HepG2 (cell line): ENCODE results near the gene TRMU. TPM values are rescaled to one million over a fixed set of nuclear protein-coding genes. Genes with fewer than 3 reads are reported as not detected.
A peak's percentile ranks its signal among the peaks of the same experiment; 100 is the strongest.

Source experiments
- ATAC-seq: fragments of 200-7000 bp; cut with Tn5 transposase; 3 replicates; pipeline ENCODE4 v1.9.1; 2020; ENCODE audit warnings: mild to moderate bottlenecking, moderate library complexity
- BruUV-seq: library from RNA; stranded (reverse); fragments of 400-500 nt; replicated peaks from 2 replicates; lab custom pipeline; 2021; lab: Mats Ljungman, UMichigan
- CTCF ChIA-PET: fragments of 300-600 bp; formaldehyde crosslinking; extraction: SDS; loops from one replicate; lab custom pipeline; 2021; ENCODE audit warnings: low total read pairs, inconsistent platforms, low intra/inter-chr PET ratio; lab: Yijun Ruan, JAX
- POLR2A ChIA-PET: fragments of 350-600 bp; sonication (Branson Sonifier 250); formaldehyde crosslinking; loops from one replicate; lab custom pipeline; 2020; ENCODE audit warnings: antibody characterized with exemption, inconsistent platforms; lab: Yijun Ruan, JAX
- DNase-seq: peaks from one replicate; pipeline ENCODE4 v3.0.0-alpha.2; 2015; ENCODE audit warnings: low spot score
- FAIRE-seq: peaks from 3 replicates; lab custom pipeline; 2011; peaks lifted over from hg19 to GRCh38; lab: Jason Lieb, UNC
- H2AFZ ChIP-seq: one replicate; pipeline ENCODE4 v1.6.1; 2011; ENCODE audit warnings: low read length, inconsistent platforms
- H3K27ac ChIP-seq: fragments of 300-600 bp; 3 replicates; pipeline ENCODE4 v1.8.0; 2011; ENCODE audit warnings: mixed run types, mild to moderate bottlenecking, mixed read lengths, low read length, inconsistent platforms; ENCODE audit not compliant: insufficient read depth; ENCODE audit errors: extremely low read length
- H3K27me3 ChIP-seq, 2 experiments: fragments of 200-600 bp in 1 of 2; 2 replicates in 1 of 2; 3 replicates in 1 of 2; pipeline versions ENCODE4 v1.6.0 to v1.8.0; 2011; ENCODE audit warnings: low read length in 2 of 2, mild to moderate bottlenecking in 2 of 2, moderate library complexity in 2 of 2, inconsistent platforms in 1 of 2; ENCODE audit not compliant: insufficient read depth in 2 of 2, control insufficient read depth in 1 of 2
- H3K36me3 ChIP-seq, 2 experiments: fragments of 200-600 bp in 1 of 2; replicated peaks in 1 of 2; 2 replicates in 1 of 2; 3 replicates in 1 of 2; pipeline versions ENCODE4 v1.5.1 to v1.8.0; 2011; ENCODE audit warnings: low read length in 2 of 2, inconsistent platforms in 1 of 2; ENCODE audit not compliant: insufficient read depth in 2 of 2, control insufficient read depth in 1 of 2
- H3K4me1 ChIP-seq: 2 replicates; pipeline ENCODE4 v1.5.1; 2012; ENCODE audit warnings: low read length, inconsistent platforms; ENCODE audit not compliant: insufficient read depth
- H3K4me2 ChIP-seq: 2 replicates; pipeline ENCODE4 v1.6.0; 2011; ENCODE audit warnings: low read depth, low read length, inconsistent platforms
- H3K4me3 ChIP-seq, 3 experiments: fragments of 200-600 bp in 1 of 3; sonication (generic), shearing (Covaris generic) in 1 of 3; replicated peaks in 1 of 3; 2 replicates each; pipeline ENCODE4 v1.5.1; 2011 to 2016; ENCODE audit warnings: low read length in 3 of 3, inconsistent platforms in 2 of 3, low read depth in 2 of 3, mild to moderate bottlenecking in 2 of 3, control low read depth in 1 of 3, mixed read lengths in 1 of 3; ENCODE audit not compliant: insufficient read depth in 1 of 3
- H3K79me2 ChIP-seq: one replicate; pipeline ENCODE4 v1.6.1; 2011; ENCODE audit warnings: low read length, inconsistent platforms; ENCODE audit not compliant: insufficient read depth
- H3K9ac ChIP-seq: 2 replicates; pipeline ENCODE4 v1.6.0; 2011; ENCODE audit warnings: mild to moderate bottlenecking, low read depth, low read length, inconsistent platforms; ENCODE audit not compliant: insufficient read depth
- H3K9me3 ChIP-seq: 2 replicates; pipeline ENCODE4 v1.5.1; 2012; ENCODE audit warnings: mild to moderate bottlenecking, low read length
- H4K20me1 ChIP-seq: 2 replicates; pipeline ENCODE4 v1.6.0; 2011; ENCODE audit warnings: inconsistent platforms, mild to moderate bottlenecking, low read length, moderate library complexity; ENCODE audit not compliant: insufficient read depth
- AGO2 ChIP-seq: fragments of 200-400 bp; formaldehyde crosslinking; optimal IDR thresholded peaks from 2 replicates; pipeline ENCODE3; 2017; ENCODE audit warnings: mild to moderate bottlenecking, low read depth, low read length, moderate library complexity
- RBFOX2 ChIP-seq: fragments of 200-400 bp; formaldehyde crosslinking; IDR thresholded peaks from 2 replicates; pipeline ENCODE4 v1.6.1; 2017; ENCODE audit warnings: low read depth, mild to moderate bottlenecking, low read length
- ZNF230 ChIP-seq: sonication (generic); formaldehyde crosslinking; IDR thresholded peaks from 2 replicates; pipeline ENCODE4 v1.4.0; 2020; ENCODE audit warnings: mild to moderate bottlenecking, missing genetic modification reagents
- ZNF350 ChIP-seq: sonication (generic); formaldehyde crosslinking; IDR thresholded peaks from 2 replicates; pipeline ENCODE4 v1.4.0; 2020; ENCODE audit warnings: mild to moderate bottlenecking, low read depth, missing genetic modification reagents, borderline replicate concordance
- ZNF446 ChIP-seq: sonication (generic); formaldehyde crosslinking; IDR thresholded peaks from 2 replicates; pipeline ENCODE4 v1.5.0; 2020; ENCODE audit warnings: mild to moderate bottlenecking, missing genetic modification reagents
- ZSCAN20 ChIP-seq: sonication (generic); formaldehyde crosslinking; IDR thresholded peaks from 2 replicates; pipeline ENCODE4 v1.4.0; 2020; ENCODE audit warnings: missing genetic modification reagents, mild to moderate bottlenecking, borderline replicate concordance
- WGBS: methylation state at CpG from one replicate; pipeline ENCODE4 v1.1.6; 2017; ENCODE audit warnings: low lambda C conversion rate; 5-methylcytosine and 5-hydroxymethylcytosine counted together
- in situ Hi-C: cut with HindIII; loops from 2 replicates; pipeline ENCODE4 v1.10.0; 2017; ENCODE audit warnings: low pct_unique_long_range_greater_than_20kb; ENCODE audit not compliant: extremely low pct_ligation_motif_present
- intact Hi-C: fragments of 100-400 bp; cut with micrococcal nuclease; formaldehyde crosslinking; loops from one replicate; pipeline ENCODE4 v1.10.0; 2022; ENCODE audit not compliant: unreplicated experiment
- polyA plus RNA-seq, 8 experiments: library from polyadenylated mRNA; depleted of rRNA in 3 of 8; stranded (reverse) in 7 of 8; unstranded in 1 of 8; fragments of >200 nt; fragmentation: Illumina TruSeq in 4 of 8; extraction: Trizol in 4 of 8; gene quantifications; 2 replicates each; pipeline versions ENCODE4 v1.2.1 to v1.2.3, GENCODE V29; 2011 to 2016; ENCODE audit warnings: low read depth in 4 of 8, missing spikeins in 1 of 8, mixed read lengths in 1 of 8; ENCODE audit not compliant: insufficient read depth in 1 of 8
- total RNA-seq, 5 experiments: library from RNA; depleted of rRNA; stranded (reverse); fragments of >200 nt; fragmentation: Illumina TruSeq; extraction: Trizol; gene quantifications; 2 replicates each; pipeline ENCODE4 v1.2.3, GENCODE V29; 2016; ENCODE audit warnings: low read depth in 1 of 5

The TRMU gene
- total and polyA plus RNA-seq, 2 of the 13 experiments (the other 11 are each of a cell fraction or from before 2014, with no cell fraction given): 31.0 to 50.2 TPM

GRCh38 chr22:46351131-46351735 lies 15.7 kb downstream of the TRMU start:
- intact Hi-C loops: no loop called here
- no peak for ATAC-seq
- no peak overlapping the region for H3K4me3 ChIP-seq
- no peaks in the 10 kb centered on the region for H3K27me3 ChIP-seq
- H3K79me2 ChIP-seq: no peaks in the 10 kb centered on the region
- in situ Hi-C loops: no loop called here
- H3K9ac ChIP-seq: no peak overlapping the region
- TF ChIP-seq AGO2 (peak; percentile 50), ZNF230 (CRISPR knock-in tag) (no peak), ZSCAN20 (no peak)
- H2AFZ ChIP-seq: no peak overlapping the region
- no peaks in the 10 kb centered on the region for H3K9me3 ChIP-seq
- BruUV-seq: no TSS peak
- no peak for DNase-seq
- H3K4me2 ChIP-seq: no peak overlapping the region
- no peak overlapping the region for H3K27ac ChIP-seq
- ChIA-PET POLR2A (no interaction called here), CTCF (no interaction called here)
- no peaks in the 10 kb centered on the region for H3K4me1 ChIP-seq
- peaks cover 56 to 94% of the 10 kb centered on the region in 2 experiments for H3K36me3 ChIP-seq
- no peaks in the 10 kb centered on the region for H4K20me1 ChIP-seq
- no peak for FAIRE-seq
- WGBS: 97% methylated on average over 28 of the region's 28 CpGs

- BruUV-seq: no TSS peak
- H3K36me3 ChIP-seq: peaks cover 57 to 94% of the 10 kb centered on the region in 2 experiments
- no peak overlapping the region for H3K27ac ChIP-seq
- 94% methylated on average over 20 of the region's 23 CpGs for WGBS
- H2AFZ ChIP-seq: no peak overlapping the region
- no peaks in the 10 kb centered on the region for H4K20me1 ChIP-seq
- no peak overlapping the region for H3K9ac ChIP-seq
- ATAC-seq (no peak), DNase-seq (no peak), FAIRE-seq (no peak)
- H3K4me2 ChIP-seq: no peak overlapping the region
- no peak overlapping the region for H3K4me3 ChIP-seq
- intact Hi-C loops: no loop called here
- ChIA-PET POLR2A (no interaction called here), CTCF (no interaction called here)
- no peaks in the 10 kb centered on the region for H3K27me3 ChIP-seq
- H3K79me2 ChIP-seq: no peaks in the 10 kb centered on the region
- no peaks in the 10 kb centered on the region for H3K9me3 ChIP-seq
- TF ChIP-seq RBFOX2 (peak; percentile 51), ZNF446 (CRISPR knock-in tag) (no peak), AGO2 (peak; percentile 42), ZNF350 (CRISPR knock-in tag) (no peak)
- in situ Hi-C loops: no loop called here
- no peaks in the 10 kb centered on the region for H3K4me1 ChIP-seq
Measured at GRCh38 chr22:46351767-46352166, 16.3 kb downstream of the TRMU start.
